ENCODE results near the gene WRAP73.
A peak's percentile ranks its signal among the peaks of the same experiment; 100 is the strongest.

DNA sequence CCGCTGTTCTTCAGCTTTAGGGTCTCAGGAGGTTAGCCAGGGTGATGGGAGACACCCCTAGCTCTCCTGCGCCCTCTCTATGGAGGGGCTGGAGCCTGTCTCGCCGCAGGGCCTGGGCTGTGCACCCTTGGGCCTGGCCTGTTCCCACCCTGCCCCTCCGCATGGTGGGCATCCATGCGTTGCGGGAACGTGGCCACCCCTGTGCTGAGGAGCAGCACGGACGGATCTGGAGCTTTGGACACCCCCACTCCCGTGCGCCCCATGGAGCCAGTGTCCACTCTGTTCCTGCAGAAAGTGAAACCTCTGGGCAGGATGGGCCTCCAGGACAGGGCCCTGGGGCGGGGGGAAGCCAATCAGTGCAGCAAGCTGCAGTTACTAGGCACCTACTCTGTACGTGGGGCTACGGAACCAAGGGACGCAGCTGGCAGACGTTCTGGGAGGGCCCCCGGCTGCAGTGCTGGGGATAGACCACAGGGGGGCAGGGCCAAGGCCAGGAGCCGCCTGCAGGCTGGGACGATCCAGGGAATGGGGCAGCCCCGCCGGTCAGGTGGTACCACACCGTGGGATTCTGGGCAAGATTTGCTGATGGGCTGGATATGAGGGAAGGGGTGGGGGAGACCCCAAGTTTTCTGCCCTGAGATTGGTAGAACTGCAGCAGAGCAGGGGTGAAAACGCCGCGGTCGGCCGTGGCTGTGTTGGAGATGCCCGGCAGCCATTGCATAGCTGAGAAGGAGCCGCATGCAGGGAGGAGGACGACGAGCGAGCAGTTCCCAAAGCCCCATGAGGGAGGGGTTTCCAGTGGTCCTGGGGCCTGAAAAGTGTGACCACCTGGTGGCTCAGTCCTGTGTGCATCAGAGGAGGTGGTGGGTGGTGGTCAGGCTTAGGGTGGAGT lies 45.7 kb upstream of the WRAP73 start:
- TF ChIP-seq, protein P1, sequence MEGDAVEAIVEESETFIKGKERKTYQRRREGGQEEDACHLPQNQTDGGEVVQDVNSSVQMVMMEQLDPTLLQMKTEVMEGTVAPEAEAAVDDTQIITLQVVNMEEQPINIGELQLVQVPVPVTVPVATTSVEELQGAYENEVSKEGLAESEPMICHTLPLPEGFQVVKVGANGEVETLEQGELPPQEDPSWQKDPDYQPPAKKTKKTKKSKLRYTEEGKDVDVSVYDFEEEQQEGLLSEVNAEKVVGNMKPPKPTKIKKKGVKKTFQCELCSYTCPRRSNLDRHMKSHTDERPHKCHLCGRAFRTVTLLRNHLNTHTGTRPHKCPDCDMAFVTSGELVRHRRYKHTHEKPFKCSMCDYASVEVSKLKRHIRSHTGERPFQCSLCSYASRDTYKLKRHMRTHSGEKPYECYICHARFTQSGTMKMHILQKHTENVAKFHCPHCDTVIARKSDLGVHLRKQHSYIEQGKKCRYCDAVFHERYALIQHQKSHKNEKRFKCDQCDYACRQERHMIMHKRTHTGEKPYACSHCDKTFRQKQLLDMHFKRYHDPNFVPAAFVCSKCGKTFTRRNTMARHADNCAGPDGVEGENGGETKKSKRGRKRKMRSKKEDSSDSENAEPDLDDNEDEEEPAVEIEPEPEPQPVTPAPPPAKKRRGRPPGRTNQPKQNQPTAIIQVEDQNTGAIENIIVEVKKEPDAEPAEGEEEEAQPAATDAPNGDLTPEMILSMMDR (IDR thresholded peaks at IDR 0.05), result peak; percentile 16 to 32 (median 25)
- TF ChIP-seq POLR2A (IDR thresholded peaks at IDR 0.05), result no peak
